ENCODE results near the gene ZC3H7A.
A peak's percentile ranks its signal among the peaks of the same experiment; 100 is the strongest.

The ZC3H7A gene

GRCh38 chr16:11768849-11769248 lies 28.2 kb downstream of the ZC3H7A start:
- no peak for DNase-seq

GRCh38 chr16:11762431-11762830 lies 34.6 kb downstream of the ZC3H7A start:
- DNase-seq = no peak

- no peak for DNase-seq
Observed at GRCh38 chr16:11759997-11760396, 37.1 kb downstream of the ZC3H7A start.

- no peak for DNase-seq
Observed at GRCh38 chr16:11759163-11759834, 37.8 kb downstream of the ZC3H7A start.

GRCh38 chr16:11757671-11758545 lies 39.1 kb downstream of the ZC3H7A start:
- DNase-seq = peak; percentile 66

- DNase-seq = no peak
Observed at GRCh38 chr16:11756248-11756647, 40.8 kb downstream of the ZC3H7A start.

GRCh38 chr16:11755022-11755760 lies 41.9 kb downstream of the ZC3H7A start:
- no peak for DNase-seq

GRCh38 chr16:11752856-11753255 lies 44.2 kb downstream of the ZC3H7A start:
- DNase-seq = no peak

GRCh38 chr16:11750056-11750455 lies 47.0 kb downstream of the ZC3H7A start:
- no peak for DNase-seq

- DNase-seq = no peak
Observed at GRCh38 chr16:11748404-11749254, 48.4 kb downstream of the ZC3H7A start.

- DNase-seq = no peak
Observed at GRCh38 chr16:11747949-11748403, 49.1 kb downstream of the ZC3H7A start.

- no peak for DNase-seq
Observed at GRCh38 chr16:11744075-11744470, 53.0 kb downstream of the ZC3H7A start.

GRCh38 chr16:11743308-11744074 lies 53.6 kb downstream of the ZC3H7A start:
- DNase-seq = peak; percentile 57

- DNase-seq = peak; percentile 98
Observed at GRCh38 chr16:11742536-11743307, 54.3 kb downstream of the ZC3H7A start, which contains the start of gene TXNDC11. TXNDC11 (minus strand) TSS chr16:11742857; CDS start chr16:11742730, 127 bp downstream.

- no peak for DNase-seq
Observed at GRCh38 chr16:11742093-11742535, 54.9 kb downstream of the ZC3H7A start.

GRCh38 chr16:11740567-11740966 lies 56.5 kb downstream of the ZC3H7A start:
- no peak for DNase-seq

GRCh38 chr16:11738742-11739544 lies 58.1 kb downstream of the ZC3H7A start:
- no peak for DNase-seq

- DNase-seq = no peak
Observed at GRCh38 chr16:11737713-11738112, 59.3 kb downstream of the ZC3H7A start.

GRCh38 chr16:11736903-11737302 lies 60.2 kb downstream of the ZC3H7A start:
- no peak for DNase-seq

- DNase-seq = no peak
Observed at GRCh38 chr16:11735787-11736186, 61.3 kb downstream of the ZC3H7A start.
